Epithelial cell of esophagus (primary cell): ENCODE results near the gene DTX4.
A peak's percentile ranks its signal among the peaks of the same experiment; 100 is the strongest.

Experiments
- DNase-seq: peaks from one replicate; pipeline ENCODE4 v3.0.0; 2010; ENCODE audit warnings: low read depth
- H3K4me3 ChIP-seq: 2 replicates; pipeline ENCODE4 v1.5.1; 2011; ENCODE audit warnings: mild to moderate bottlenecking, low read length, control low read depth
- TF ChIP-seq, protein P1 (sequence below): IDR thresholded peaks from 2 replicates; pipeline ENCODE4 v1.5.1; 2011; ENCODE audit warnings: low read depth, mild to moderate bottlenecking, low read length, control low read depth, inconsistent platforms; ENCODE audit not compliant: insufficient read depth; ENCODE audit errors: missing control alignments

The DTX4 gene

DNA sequence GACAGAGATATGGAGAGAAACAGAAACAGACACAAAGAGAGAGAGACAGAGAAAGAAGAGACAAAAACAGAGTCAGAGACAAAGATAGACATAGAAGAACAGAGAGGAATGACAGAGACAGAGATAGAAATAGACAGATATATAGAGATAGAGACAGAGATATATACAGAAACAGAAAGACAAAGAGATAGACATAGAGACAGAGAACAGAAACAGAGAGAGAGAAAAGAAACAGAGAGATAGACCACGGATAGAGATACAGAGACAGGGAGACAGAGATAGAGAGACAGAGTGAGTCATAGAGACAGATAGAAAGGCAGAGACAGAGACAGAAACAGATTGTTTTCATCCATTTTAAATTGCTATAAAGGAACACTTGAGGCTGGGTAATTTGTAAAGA lies 53.1 kb downstream of the DTX4 start:
- no peak for DNase-seq
- TF ChIP-seq, protein P1, sequence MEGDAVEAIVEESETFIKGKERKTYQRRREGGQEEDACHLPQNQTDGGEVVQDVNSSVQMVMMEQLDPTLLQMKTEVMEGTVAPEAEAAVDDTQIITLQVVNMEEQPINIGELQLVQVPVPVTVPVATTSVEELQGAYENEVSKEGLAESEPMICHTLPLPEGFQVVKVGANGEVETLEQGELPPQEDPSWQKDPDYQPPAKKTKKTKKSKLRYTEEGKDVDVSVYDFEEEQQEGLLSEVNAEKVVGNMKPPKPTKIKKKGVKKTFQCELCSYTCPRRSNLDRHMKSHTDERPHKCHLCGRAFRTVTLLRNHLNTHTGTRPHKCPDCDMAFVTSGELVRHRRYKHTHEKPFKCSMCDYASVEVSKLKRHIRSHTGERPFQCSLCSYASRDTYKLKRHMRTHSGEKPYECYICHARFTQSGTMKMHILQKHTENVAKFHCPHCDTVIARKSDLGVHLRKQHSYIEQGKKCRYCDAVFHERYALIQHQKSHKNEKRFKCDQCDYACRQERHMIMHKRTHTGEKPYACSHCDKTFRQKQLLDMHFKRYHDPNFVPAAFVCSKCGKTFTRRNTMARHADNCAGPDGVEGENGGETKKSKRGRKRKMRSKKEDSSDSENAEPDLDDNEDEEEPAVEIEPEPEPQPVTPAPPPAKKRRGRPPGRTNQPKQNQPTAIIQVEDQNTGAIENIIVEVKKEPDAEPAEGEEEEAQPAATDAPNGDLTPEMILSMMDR: no peak
- no peak overlapping the region for H3K4me3 ChIP-seq

DNA sequence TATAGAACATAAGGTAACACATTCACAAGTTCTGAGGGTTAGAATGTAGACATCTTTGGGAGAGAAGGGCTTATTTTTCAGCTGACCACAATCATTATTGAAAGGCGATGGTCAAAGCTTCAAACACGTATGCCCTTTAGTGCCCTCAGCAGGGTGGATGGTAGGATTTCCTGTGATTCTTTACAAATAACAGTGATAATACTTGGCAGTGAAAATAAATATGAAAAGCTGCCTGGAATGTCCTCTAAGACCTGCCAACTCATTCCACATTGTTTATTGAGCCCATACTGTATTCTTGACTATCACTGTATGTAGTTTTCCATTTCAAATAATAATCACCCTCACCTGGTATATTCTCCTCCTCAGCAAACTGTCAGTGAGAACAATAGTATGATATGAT lies 54.5 kb downstream of the DTX4 start:
- TF ChIP-seq, protein P1: no peak
- DNase-seq: no peak
- H3K4me3 ChIP-seq: no peak overlapping the region

GRCh38 chr11:59240322-59240721 lies 68.4 kb downstream of the DTX4 start:
- DNase-seq: no peak
- no peak overlapping the region for H3K4me3 ChIP-seq
- TF ChIP-seq, protein P1: no peak

GRCh38 chr11:59243633-59244032 lies 71.7 kb downstream of the DTX4 start:
- no peak overlapping the region for H3K4me3 ChIP-seq
- TF ChIP-seq, protein P1: no peak
- DNase-seq: no peak

GRCh38 chr11:59247531-59248227 lies 75.7 kb downstream of the DTX4 start:
- peak; percentile 34 for DNase-seq
- H3K4me3 ChIP-seq: no peak overlapping the region
- TF ChIP-seq, protein P1: no peak

- TF ChIP-seq, protein P1: no peak
- no peak overlapping the region for H3K4me3 ChIP-seq
Observed at GRCh38 chr11:59249535-59249934, 77.6 kb downstream of the DTX4 start.

GRCh38 chr11:59253001-59253400 lies 81.1 kb downstream of the DTX4 start:
- no peak for DNase-seq
- no peak overlapping the region for H3K4me3 ChIP-seq
- TF ChIP-seq, protein P1: no peak

More at GRCh38 chr11:59249535-59249934, 77.6 kb downstream of the DTX4 start:
- no peak for DNase-seq
